Measurements from ENCODE around the gene ASPA.

DNA sequence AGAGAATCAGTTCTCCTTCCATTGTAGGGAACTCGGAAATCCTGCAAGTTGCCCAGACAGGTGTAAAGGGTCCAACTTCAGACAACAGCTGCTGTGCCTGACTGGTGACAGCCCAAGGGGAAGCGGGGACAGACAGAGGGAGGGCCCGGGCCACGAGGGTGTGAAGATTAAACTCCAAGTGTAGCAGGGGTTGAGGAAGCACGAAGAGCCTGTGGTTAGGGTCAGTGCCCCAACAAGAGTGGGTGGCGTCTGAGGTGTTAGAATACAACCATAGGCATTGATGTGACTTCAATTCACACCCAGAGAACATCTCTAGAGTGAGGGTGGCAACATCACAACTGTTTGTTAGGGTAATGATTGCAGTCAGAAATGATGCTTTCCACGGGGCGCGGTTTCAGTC, 39.1 kb downstream of the ASPA start:
- TF ChIP-seq POLR2A (IDR thresholded peaks at IDR 0.05; ENCODE audit: low read length), result no peak
- no peak for TF ChIP-seq GATA1 (IDR thresholded peaks at IDR 0.05; ENCODE audit: low read depth, low read length)
